SH-SY5Y (cell line): ENCODE results near the gene DDX4.

ENCODE experiments used
- GATA2 ChIP-seq: IDR thresholded peaks from 2 replicates; pipeline ENCODE4 v1.6.1; 2011; ENCODE audit warnings: mild to moderate bottlenecking, low read depth, low read length
- GATA3 ChIP-seq: IDR thresholded peaks from 2 replicates; pipeline ENCODE4 v1.6.1; 2011; ENCODE audit warnings: low read depth, mild to moderate bottlenecking, low read length, moderate library complexity

DNA sequence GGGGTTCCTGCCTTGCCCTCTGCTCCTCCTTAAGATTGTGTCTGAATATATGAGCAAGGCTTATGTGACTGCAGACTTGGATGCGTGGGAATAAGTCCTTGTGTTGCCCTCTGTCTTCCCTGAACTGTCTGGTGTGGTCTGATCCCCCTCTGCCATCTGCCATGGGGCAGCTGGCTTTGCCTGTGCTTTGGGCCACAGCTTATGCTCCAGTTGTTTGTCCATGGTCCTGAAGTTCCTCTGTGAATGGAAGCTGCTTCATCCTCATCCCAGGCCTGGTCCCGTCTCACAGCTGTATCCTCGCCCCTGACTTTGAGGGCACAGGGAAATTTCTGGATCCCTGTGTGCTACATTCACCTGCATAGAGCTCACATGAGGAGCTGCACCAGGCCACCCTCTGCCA is 128.0 kb downstream of the DDX4 start:
- TF ChIP-seq GATA2: no peak
- TF ChIP-seq GATA3: no peak
